ENCODE results near the gene IGFBP1. TPM values are rescaled to one million over a fixed set of nuclear protein-coding genes. Genes with fewer than 3 reads are reported as not detected.
"Not testable (repeated sequence)": the region's sequence is repeated elsewhere in the genome, so short reads cannot be mapped to it uniquely, and the experiment has no call there.

Gene IGFBP1
- under 0.01 TPM for total RNA-seq

- DNase-seq (ENCODE audit: low read depth in 2 of 3, low spot score in 2 of 3): peak in 1 of 3 donors; percentile 3
Observed at GRCh38 chr7:45888185-45888992, at the start of gene IGFBP1. TSS of gene IGFBP1 (plus strand) at chr7:45888488. CDS start at chr7:45888653, 165 bp downstream.

GRCh38 chr7:45838852-45839251 is 49.4 kb upstream of the IGFBP1 start:
- DNase-seq (ENCODE audit: low read depth in 2 of 3, low spot score in 2 of 3): not testable (repeated sequence)

GRCh38 chr7:45841926-45842717 is 46.2 kb upstream of the IGFBP1 start:
- DNase-seq (ENCODE audit: low read depth in 2 of 3, low spot score in 2 of 3): not testable (repeated sequence)

- DNase-seq (ENCODE audit: low read depth in 2 of 3, low spot score in 2 of 3): not testable (repeated sequence)
Observed at GRCh38 chr7:45846536-45846935, 41.8 kb upstream of the IGFBP1 start.

- not testable (repeated sequence) for DNase-seq (ENCODE audit: low read depth in 2 of 3, low spot score in 2 of 3)
Observed at GRCh38 chr7:45848734-45849133, 39.6 kb upstream of the IGFBP1 start.

GRCh38 chr7:45852984-45853383 is 35.3 kb upstream of the IGFBP1 start:
- not testable (repeated sequence) for DNase-seq (ENCODE audit: low read depth in 2 of 3, low spot score in 2 of 3)

GRCh38 chr7:45853491-45853890 is 34.8 kb upstream of the IGFBP1 start:
- DNase-seq (ENCODE audit: low read depth in 2 of 3, low spot score in 2 of 3): not testable (repeated sequence)

GRCh38 chr7:45855680-45856079 is 32.6 kb upstream of the IGFBP1 start:
- not testable (repeated sequence) for DNase-seq (ENCODE audit: low read depth in 2 of 3, low spot score in 2 of 3)

GRCh38 chr7:45856888-45857287 is 31.4 kb upstream of the IGFBP1 start:
- DNase-seq (ENCODE audit: low read depth in 2 of 3, low spot score in 2 of 3): not testable (repeated sequence)

- no peak for DNase-seq (ENCODE audit: low read depth in 2 of 3, low spot score in 2 of 3)
Observed at GRCh38 chr7:45863715-45864114, 24.6 kb upstream of the IGFBP1 start.

GRCh38 chr7:45865594-45866410 is 22.5 kb upstream of the IGFBP1 start:
- no peak for DNase-seq (ENCODE audit: low read depth in 2 of 3, low spot score in 2 of 3)

GRCh38 chr7:45867471-45867870 is 20.8 kb upstream of the IGFBP1 start:
- DNase-seq (ENCODE audit: low read depth in 2 of 3, low spot score in 2 of 3): no peak

GRCh38 chr7:45869426-45869825 is 18.9 kb upstream of the IGFBP1 start:
- no peak for DNase-seq (ENCODE audit: low read depth in 2 of 3, low spot score in 2 of 3)

GRCh38 chr7:45872116-45873034 is 15.9 kb upstream of the IGFBP1 start:
- DNase-seq (ENCODE audit: low read depth in 2 of 3, low spot score in 2 of 3): no peak

GRCh38 chr7:45873035-45873354 is 15.3 kb upstream of the IGFBP1 start, which contains the start of gene CCDC201:
TSS of gene CCDC201 (minus strand) at chr7:45873082. CDS start at chr7:45873007, 75 bp downstream.
- no peak for DNase-seq (ENCODE audit: low read depth in 2 of 3, low spot score in 2 of 3)

- DNase-seq (ENCODE audit: low read depth in 2 of 3, low spot score in 2 of 3): no peak
Observed at GRCh38 chr7:45873355-45873754, 14.9 kb upstream of the IGFBP1 start.

- DNase-seq (ENCODE audit: low read depth in 2 of 3, low spot score in 2 of 3): no peak
Observed at GRCh38 chr7:45874408-45875131, 13.7 kb upstream of the IGFBP1 start.

- DNase-seq (ENCODE audit: low read depth in 2 of 3, low spot score in 2 of 3): no peak
Observed at GRCh38 chr7:45876519-45876918, 11.8 kb upstream of the IGFBP1 start.

GRCh38 chr7:45878457-45879144 is 9.7 kb upstream of the IGFBP1 start:
- no peak for DNase-seq (ENCODE audit: low read depth in 2 of 3, low spot score in 2 of 3)

All from hematopoietic multipotent progenitor cell (in vitro differentiated cells).